CD14-positive monocyte (primary cell): ENCODE measurements around the gene CNNM3. TPM values are rescaled to one million over a fixed set of nuclear protein-coding genes. Genes with fewer than 3 reads are reported as not detected.

Source experiments
- DNase-seq, 3 donors: peaks; one replicate each; pipeline ENCODE4 v3.0.0-alpha.2; 2011 to 2022
- H2AFZ ChIP-seq: 2 replicates; pipeline ENCODE4 v1.6.0; 2012; ENCODE audit warnings: mild to moderate bottlenecking, low read depth, low read length, inconsistent platforms; ENCODE audit not compliant: insufficient read depth, poor library complexity, severe bottlenecking
- H3K27ac ChIP-seq, 2 donors: 1 replicate in 1 of 2; 2 replicates in 1 of 2; pipeline ENCODE4 v1.5.1; 2012 to 2013; ENCODE audit warnings: low read length in 2 of 2, control low read depth in 1 of 2, inconsistent platforms in 1 of 2, low read depth in 1 of 2, mild to moderate bottlenecking in 1 of 2
- H3K27me3 ChIP-seq, 2 donors: one replicate each; pipeline versions ENCODE4 v1.6.0 to v1.6.1; 2011 to 2013; ENCODE audit warnings: low read length in 2 of 2; ENCODE audit not compliant: control insufficient read depth in 2 of 2, insufficient read depth in 2 of 2
- H3K36me3 ChIP-seq, 2 donors: replicated peaks in 1 of 2; 1 replicate in 1 of 2; 2 replicates in 1 of 2; pipeline versions ENCODE4 v1.5.1 to v1.6.1; 2012 to 2013; ENCODE audit warnings: low read length in 2 of 2, control low read depth in 1 of 2, inconsistent platforms in 1 of 2, mild to moderate bottlenecking in 1 of 2; ENCODE audit not compliant: insufficient read depth in 2 of 2, control insufficient read depth in 1 of 2
- H3K4me1 ChIP-seq, 2 donors: 1 replicate in 1 of 2; 2 replicates in 1 of 2; pipeline versions ENCODE4 v1.5.1 to v1.6.1; 2012 to 2013; ENCODE audit warnings: low read length in 2 of 2, control low read depth in 1 of 2, inconsistent platforms in 1 of 2, mild to moderate bottlenecking in 1 of 2, moderate library complexity in 1 of 2; ENCODE audit not compliant: insufficient read depth in 2 of 2, control insufficient read depth in 1 of 2
- H3K4me2 ChIP-seq: replicated peaks from 2 replicates; pipeline ENCODE3; 2012; ENCODE audit warnings: low read length, moderate library complexity, mild to moderate bottlenecking; ENCODE audit not compliant: poor library complexity, severe bottlenecking; ENCODE audit errors: extremely low read depth
- H3K4me3 ChIP-seq, 3 experiments: fragments of 200-600 bp in 1 of 3; sonication (generic) in 1 of 3; replicated peaks in 1 of 3; 1 replicate in 2 of 3; 2 replicates in 1 of 3; pipeline ENCODE4 v1.5.1; 2011 to 2013; ENCODE audit warnings: low read length in 3 of 3, mild to moderate bottlenecking in 3 of 3, control low read depth in 2 of 3, low read depth in 2 of 3, inconsistent platforms in 1 of 3, moderate library complexity in 1 of 3
- H3K79me2 ChIP-seq: 2 replicates; pipeline ENCODE4 v1.6.0; 2012; ENCODE audit warnings: mild to moderate bottlenecking, control low read depth, inconsistent platforms, low read length, moderate library complexity; ENCODE audit not compliant: insufficient read depth
- H3K9ac ChIP-seq: 2 replicates; pipeline ENCODE4 v1.6.0; 2017; ENCODE audit warnings: low read length, mild to moderate bottlenecking; ENCODE audit not compliant: insufficient read depth, poor library complexity, severe bottlenecking
- H3K9me3 ChIP-seq, 2 donors: replicated peaks in 1 of 2; 1 replicate in 1 of 2; 2 replicates in 1 of 2; pipeline versions ENCODE4 v1.5.1 to v1.6.1; 2012 to 2013; ENCODE audit warnings: low read length in 2 of 2, control low read depth in 1 of 2; ENCODE audit not compliant: control insufficient read depth in 1 of 2, insufficient read depth in 1 of 2
- H4K20me1 ChIP-seq: 2 replicates; pipeline ENCODE4 v1.6.0; 2012; ENCODE audit warnings: mild to moderate bottlenecking, low read length, control low read depth, moderate library complexity; ENCODE audit not compliant: insufficient read depth
- H3K27ac Mint-ChIP-seq, 7 donors: one replicate each; pipeline ENCODE4 v1.8.0; 2020; ENCODE audit warnings: mild to moderate bottlenecking in 7 of 7, mixed read lengths in 7 of 7, moderate library complexity in 6 of 7, inconsistent platforms in 2 of 7
- H3K27me3 Mint-ChIP-seq, 3 donors: one replicate each; pipeline ENCODE4 v1.8.0; 2021 to 2022; ENCODE audit warnings: low read depth in 3 of 3, mild to moderate bottlenecking in 3 of 3, mixed read lengths in 3 of 3, moderate library complexity in 3 of 3, inconsistent platforms in 1 of 3
- H3K36me3 Mint-ChIP-seq, 2 donors: one replicate each; pipeline ENCODE4 v1.8.0; 2020; ENCODE audit warnings: mixed read lengths in 2 of 2, inconsistent platforms in 1 of 2, mild to moderate bottlenecking in 1 of 2
- H3K4me1 Mint-ChIP-seq: one replicate; pipeline ENCODE4 v1.8.0; 2020; ENCODE audit warnings: mild to moderate bottlenecking, mixed read lengths
- H3K4me3 Mint-ChIP-seq, 2 donors: one replicate each; pipeline ENCODE4 v1.8.0; 2020; ENCODE audit warnings: mild to moderate bottlenecking in 2 of 2, mixed read lengths in 2 of 2, moderate library complexity in 1 of 2
- H3K9me3 Mint-ChIP-seq, 7 donors: one replicate each; pipeline ENCODE4 v1.8.0; 2020 to 2022; ENCODE audit warnings: mixed read lengths in 7 of 7, mild to moderate bottlenecking in 6 of 7, moderate library complexity in 6 of 7, inconsistent platforms in 2 of 7
- CTCF ChIP-seq: fragments of 200-600 bp; IDR thresholded peaks from one replicate; pipeline ENCODE4 v1.8.0; 2022; ENCODE audit warnings: antibody characterized with exemption, mild to moderate bottlenecking
- WGBS: methylation state at CpG from one replicate; pipeline ENCODE4 v1.1.5; 2013; ENCODE audit warnings: missing lambda C conversion rate; ENCODE audit not compliant: insufficient coverage; 5-methylcytosine and 5-hydroxymethylcytosine counted together
- intact Hi-C, 2 donors: fragments of 100-400 bp; cut with micrococcal nuclease; formaldehyde crosslinking; loops; one replicate each; pipeline versions ENCODE4 v1.15.0 to v1.15.1; 2023
- polyA plus RNA-seq, 3 donors: library from polyadenylated mRNA; depleted of rRNA in 1 of 3; unstranded in 2 of 3; stranded (reverse) in 1 of 3; fragments of 300-500 nt in 2 of 3; fragments of >200 nt in 1 of 3; fragmentation: Illumina TruSeq in 2 of 3; gene quantifications; 1 replicate in 2 of 3; 2 replicates in 1 of 3; pipeline ENCODE4 v1.2.3, GENCODE V29; 2012 to 2021

The CNNM3 gene
- polyA plus RNA-seq, 3 donors: 1.2 to 12.0 (median 4.9) TPM

GRCh38 chr2:96819876-96820511 lies 3.9 kb downstream of the CNNM3 start:
- H3K79me2 ChIP-seq: peaks cover 25% of the 10 kb centered on the region
- peaks cover 50% of the 10 kb centered on the region for H3K4me1 Mint-ChIP-seq
- DNase-seq: no peak
- no peak for TF ChIP-seq CTCF
- H4K20me1 ChIP-seq: peaks cover 76% of the 10 kb centered on the region
- H3K36me3 ChIP-seq: peaks cover 13 to 45% of the 10 kb centered on the region in 2 donors
- 98% methylated on average over 12 of the region's 12 CpGs for WGBS
- H2AFZ ChIP-seq: no peak overlapping the region
- peaks cover 22 to 33% of the 10 kb centered on the region in 2 donors for H3K4me1 ChIP-seq
- H3K27me3 ChIP-seq: no peaks in the 10 kb centered on the region
- peaks cover 42 to 50% of the 10 kb centered on the region in 2 donors for H3K36me3 Mint-ChIP-seq
- H3K9me3 Mint-ChIP-seq: no peaks in the 10 kb centered on the region
- no peak overlapping the region for H3K4me3 ChIP-seq
- H3K9me3 ChIP-seq: no peaks in the 10 kb centered on the region
- H3K4me3 Mint-ChIP-seq: no peak overlapping the region
- intact Hi-C loops: loop anchor here (5.0 to 10.0 kb wide), 3 partner anchors 37 to 58 kb away; partner anchors contain the start of genes ANKRD39 (in 2 of the 2) and CNNM4 (in 2 of the 2)
- H3K27me3 Mint-ChIP-seq: peaks cover 6 to 13% (median 8%) of the 10 kb centered on the region in 3 donors
- H3K4me2 ChIP-seq: no peak overlapping the region
- H3K9ac ChIP-seq: no peak overlapping the region
- no peak overlapping the region for H3K27ac ChIP-seq
- H3K27ac Mint-ChIP-seq: no peak overlapping the region

- Mint-ChIP-seq H3K27ac (peak overlapping the region in 2 of 7 donors; percentile 5 to 21), H3K9me3 (no peaks in the 10 kb centered on the region), H3K27me3 (peaks cover 6 to 13% (median 8%) of the 10 kb centered on the region in 3 donors), H3K4me1 (peaks cover 43% of the 10 kb centered on the region), H3K36me3 (peaks cover 52 to 60% of the 10 kb centered on the region in 2 donors), H3K4me3 (no peak overlapping the region)
- Histone ChIP-seq H3K9ac (no peak overlapping the region), H3K27ac (no peak overlapping the region), H2AFZ (no peak overlapping the region), H3K9me3 (no peaks in the 10 kb centered on the region), H3K4me3 (no peak overlapping the region), H3K79me2 (peaks cover 25% of the 10 kb centered on the region), H3K36me3 (peaks cover 24 to 55% of the 10 kb centered on the region in 2 donors), H3K27me3 (no peaks in the 10 kb centered on the region), H3K4me2 (no peak overlapping the region), H3K4me1 (peaks cover 17 to 26% of the 10 kb centered on the region in 2 donors), H4K20me1 (peaks cover 76% of the 10 kb centered on the region)
- intact Hi-C loops: no loop called here
- no peak for TF ChIP-seq CTCF
- WGBS: 100% methylated on average over 2 of the region's 11 CpGs
- no peak for DNase-seq
Measured at GRCh38 chr2:96821113-96821675, 5.1 kb downstream of the CNNM3 start.
